ENCODE measurements around the gene ADORA2B.

Gene ADORA2B

GRCh38 chr17:15917438-15918027 lies 27.4 kb upstream of the ADORA2B start:
- Histone ChIP-seq H3K4me2 (ENCODE audit: low read length) (no peak overlapping the region), H3K27me3 (ENCODE audit: control insufficient read depth, insufficient read depth, low read length) (no peaks in the 10 kb centered on the region), H3K9ac (no peak overlapping the region), H3K36me3 (ENCODE audit: control insufficient read depth, insufficient read depth, low read length) (no peaks in the 10 kb centered on the region), H3K79me2 (no peaks in the 10 kb centered on the region), H3K4me3 (ENCODE audit: low read depth, low read length) (no peak overlapping the region), H3K27ac (no peak overlapping the region), H3K4me1 (no peaks in the 10 kb centered on the region), H2AFZ (peak overlapping the region; percentile 36), H3K9me3 (ENCODE audit: control insufficient read depth, low read length) (no peaks in the 10 kb centered on the region)
- no peak for TF ChIP-seq CTCF (IDR thresholded peaks at IDR 0.05)

DNA sequence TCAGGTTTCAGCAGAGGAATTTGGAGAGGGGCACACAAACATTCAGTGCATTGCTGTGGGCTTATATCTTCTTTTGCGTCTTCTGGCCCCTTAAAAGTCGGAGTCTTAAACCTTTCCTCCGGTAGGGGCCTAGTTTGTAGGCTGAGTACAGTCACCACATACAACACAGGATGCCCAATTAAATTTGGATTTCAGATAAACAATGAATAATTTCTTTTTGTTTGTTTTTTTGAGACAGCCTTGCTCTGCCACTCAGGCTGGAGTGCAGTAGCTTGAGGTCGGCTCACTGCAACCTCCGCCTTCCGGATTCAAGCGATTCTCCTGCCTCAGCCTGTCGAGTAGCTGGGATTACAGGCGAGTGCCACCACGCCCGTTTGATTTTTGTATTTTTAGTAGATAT lies 26.7 kb upstream of the ADORA2B start:
- Histone ChIP-seq H3K4me3 (ENCODE audit: low read depth, low read length) (no peak overlapping the region), H3K27me3 (ENCODE audit: control insufficient read depth, insufficient read depth, low read length) (no peaks in the 10 kb centered on the region), H3K9ac (no peak overlapping the region), H2AFZ (no peak overlapping the region), H3K27ac (no peak overlapping the region), H3K4me2 (ENCODE audit: low read length) (no peak overlapping the region), H3K79me2 (no peaks in the 10 kb centered on the region), H3K4me1 (no peaks in the 10 kb centered on the region), H3K36me3 (ENCODE audit: control insufficient read depth, insufficient read depth, low read length) (no peaks in the 10 kb centered on the region), H3K9me3 (ENCODE audit: control insufficient read depth, low read length) (no peaks in the 10 kb centered on the region)
- TF ChIP-seq CTCF (IDR thresholded peaks at IDR 0.05), result no peak

DNA sequence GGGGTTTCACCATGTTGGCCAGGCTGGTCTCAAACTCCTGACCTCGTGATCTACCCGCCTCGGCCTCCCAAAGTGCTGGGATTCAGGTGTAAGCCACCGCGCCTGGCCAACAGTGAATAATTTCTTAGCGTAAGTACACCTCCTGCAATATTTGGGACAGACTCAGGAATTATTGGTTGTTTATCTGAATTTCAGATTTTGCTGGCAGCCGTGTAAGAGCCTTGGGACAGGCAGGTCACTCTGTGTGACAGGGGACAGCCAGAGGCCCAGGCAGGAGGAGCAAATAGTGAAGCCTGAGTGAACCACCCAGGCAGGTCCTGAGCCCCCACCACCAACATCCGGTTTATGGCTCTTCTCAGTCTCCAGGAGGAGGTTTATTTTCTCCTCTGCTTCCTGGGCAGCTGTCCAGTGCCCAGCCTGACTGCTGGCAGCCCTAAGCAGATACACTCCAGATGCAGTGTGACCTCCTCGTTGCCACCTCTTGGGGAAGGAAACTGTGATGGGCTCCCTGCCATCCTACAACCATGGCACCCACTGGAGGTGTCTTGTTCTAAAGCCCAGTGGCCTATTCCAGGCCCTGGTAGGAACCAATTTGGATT lies 26.2 kb upstream of the ADORA2B start:
- Histone ChIP-seq H3K79me2 (no peaks in the 10 kb centered on the region), H3K27ac (no peak overlapping the region), H3K36me3 (ENCODE audit: control insufficient read depth, insufficient read depth, low read length) (no peaks in the 10 kb centered on the region), H3K4me3 (ENCODE audit: low read depth, low read length) (no peak overlapping the region), H3K4me1 (no peaks in the 10 kb centered on the region), H2AFZ (no peak overlapping the region), H3K4me2 (ENCODE audit: low read length) (no peak overlapping the region), H3K9me3 (ENCODE audit: control insufficient read depth, low read length) (no peaks in the 10 kb centered on the region), H3K9ac (no peak overlapping the region), H3K27me3 (ENCODE audit: control insufficient read depth, insufficient read depth, low read length) (no peaks in the 10 kb centered on the region)
- no peak for TF ChIP-seq CTCF (IDR thresholded peaks at IDR 0.05)

GRCh38 chr17:15919466-15919865 lies 25.5 kb upstream of the ADORA2B start:
- Histone ChIP-seq H3K27me3 (ENCODE audit: control insufficient read depth, insufficient read depth, low read length) (no peaks in the 10 kb centered on the region), H3K4me1 (no peaks in the 10 kb centered on the region), H3K36me3 (ENCODE audit: control insufficient read depth, insufficient read depth, low read length) (no peaks in the 10 kb centered on the region), H3K9me3 (ENCODE audit: control insufficient read depth, low read length) (no peaks in the 10 kb centered on the region), H3K79me2 (no peaks in the 10 kb centered on the region), H2AFZ (no peak overlapping the region), H3K27ac (no peak overlapping the region), H3K9ac (no peak overlapping the region), H3K4me3 (ENCODE audit: low read depth, low read length) (no peak overlapping the region), H3K4me2 (ENCODE audit: low read length) (no peak overlapping the region)
- no peak for TF ChIP-seq CTCF (IDR thresholded peaks at IDR 0.05)

- no peak overlapping the region for H3K9ac ChIP-seq
Measured at GRCh38 chr17:15920758-15921239, 24.1 kb upstream of the ADORA2B start.

More at GRCh38 chr17:15920758-15921239, 24.1 kb upstream of the ADORA2B start:
- no peaks in the 10 kb centered on the region for H3K27me3 ChIP-seq (ENCODE audit: control insufficient read depth, insufficient read depth, low read length)
- H3K79me2 ChIP-seq, result no peaks in the 10 kb centered on the region
- H3K36me3 ChIP-seq (ENCODE audit: control insufficient read depth, insufficient read depth, low read length), result no peaks in the 10 kb centered on the region
- H2AFZ ChIP-seq, result no peak overlapping the region
- H3K4me1 ChIP-seq, result no peaks in the 10 kb centered on the region
- H3K4me2 ChIP-seq (ENCODE audit: low read length), result no peak overlapping the region
- no peaks in the 10 kb centered on the region for H3K9me3 ChIP-seq (ENCODE audit: control insufficient read depth, low read length)
- H3K4me3 ChIP-seq (ENCODE audit: low read depth, low read length), result no peak overlapping the region
- TF ChIP-seq CTCF (IDR thresholded peaks at IDR 0.05), result no peak
- no peak overlapping the region for H3K27ac ChIP-seq
